Effector CD4-positive, alpha-beta T cell (primary cell): ENCODE data around the gene ZNF471.

Experiments
- DNase-seq: peaks from one replicate; pipeline ENCODE4 v3.0.0-alpha.2; 2020

Gene ZNF471

DNA sequence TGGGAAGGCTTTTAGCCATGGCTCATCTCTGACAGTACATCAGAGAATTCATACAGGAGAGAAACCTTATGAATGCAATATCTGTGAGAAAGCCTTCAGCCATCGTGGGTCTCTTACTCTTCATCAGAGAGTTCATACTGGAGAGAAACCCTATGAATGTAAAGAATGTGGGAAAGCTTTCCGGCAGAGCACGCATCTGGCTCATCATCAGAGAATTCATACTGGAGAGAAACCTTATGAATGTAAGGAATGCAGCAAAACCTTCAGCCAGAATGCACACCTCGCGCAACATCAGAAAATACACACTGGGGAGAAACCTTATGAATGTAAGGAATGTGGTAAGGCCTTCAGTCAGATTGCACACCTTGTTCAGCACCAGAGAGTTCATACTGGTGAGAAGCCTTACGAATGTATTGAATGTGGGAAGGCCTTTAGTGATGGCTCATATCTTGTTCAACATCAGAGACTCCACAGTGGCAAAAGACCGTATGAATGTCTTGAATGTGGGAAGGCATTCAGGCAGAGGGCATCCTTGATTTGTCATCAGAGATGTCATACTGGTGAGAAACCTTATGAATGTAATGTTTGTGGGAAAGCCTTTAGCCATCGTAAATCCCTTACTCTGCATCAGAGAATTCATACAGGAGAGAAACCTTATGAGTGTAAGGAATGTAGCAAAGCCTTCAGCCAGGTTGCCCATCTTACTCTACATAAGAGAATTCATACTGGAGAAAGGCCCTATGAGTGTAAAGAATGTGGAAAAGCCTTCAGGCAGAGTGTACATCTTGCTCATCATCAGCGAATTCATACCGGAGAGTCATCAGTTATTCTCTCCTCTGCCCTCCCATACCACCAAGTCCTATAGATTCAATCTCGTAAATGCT is 70.3 kb downstream of the ZNF471 start:
- no peak for DNase-seq
